HEK293T (cell line): ENCODE data around the gene TRMT1L.

Source experiments
- CTCF ChIA-PET: fragments of 350-600 bp; formaldehyde crosslinking; extraction: SDS; loops from one replicate; lab custom pipeline; 2021; ENCODE audit warnings: antibody characterized with exemption, inconsistent platforms; lab: Yijun Ruan, JAX
- POLR2A ChIA-PET: fragments of 350-600 bp; formaldehyde crosslinking; extraction: SDS; loops from one replicate; lab custom pipeline; 2020; ENCODE audit warnings: antibody characterized with exemption, inconsistent platforms; lab: Yijun Ruan, JAX
- DNase-seq: peaks from one replicate; pipeline ENCODE4 v3.0.0; 2012; ENCODE audit warnings: mixed read lengths; ENCODE audit errors: extremely low spot score
- ARNT ChIP-seq: fragments of 450-650 bp; IDR thresholded peaks from 2 replicates; pipeline ENCODE4 v1.6.1; 2017; ENCODE audit warnings: mild to moderate bottlenecking
- BHLHE40 ChIP-seq: fragments of 450-650 bp; IDR thresholded peaks from 2 replicates; pipeline ENCODE4 v1.6.1; 2016; ENCODE audit warnings: mild to moderate bottlenecking, moderate library complexity, borderline replicate concordance
- CTBP1 ChIP-seq: fragments of 450-650 bp; IDR thresholded peaks from 2 replicates; pipeline ENCODE4 v1.6.1; 2016; ENCODE audit warnings: borderline replicate concordance
- ELF4 ChIP-seq: fragments of 450-650 bp; IDR thresholded peaks from 2 replicates; pipeline ENCODE4 v1.6.1; 2017; ENCODE audit warnings: antibody characterized with exemption
- FOXA1 ChIP-seq: fragments of 450-650 bp; IDR thresholded peaks from 2 replicates; pipeline ENCODE4 v1.6.1; 2016; ENCODE audit warnings: mild to moderate bottlenecking
- FOXK2 ChIP-seq: fragments of 450-650 bp; IDR thresholded peaks from 2 replicates; pipeline ENCODE4 v1.6.1; 2016; ENCODE audit warnings: mild to moderate bottlenecking
- FOXM1 ChIP-seq: fragments of 450-650 bp; IDR thresholded peaks from 2 replicates; pipeline ENCODE4 v1.6.1; 2017; ENCODE audit warnings: mild to moderate bottlenecking, borderline replicate concordance
- HDGF ChIP-seq: fragments of 450-650 bp; IDR thresholded peaks from 2 replicates; pipeline ENCODE4 v1.6.1; 2017; ENCODE audit warnings: antibody characterized with exemption, borderline replicate concordance
- L3MBTL2 ChIP-seq: fragments of 450-650 bp; conservative IDR thresholded peaks from 2 replicates; pipeline ENCODE4 v1.6.1; 2016; ENCODE audit warnings: mild to moderate bottlenecking
- LEF1 ChIP-seq: fragments of 450-650 bp; IDR thresholded peaks from 2 replicates; pipeline ENCODE4 v1.6.1; 2017; ENCODE audit warnings: mild to moderate bottlenecking, borderline replicate concordance
- NFRKB ChIP-seq: fragments of 450-650 bp; IDR thresholded peaks from 2 replicates; pipeline ENCODE4 v1.6.1; 2016; ENCODE audit warnings: mild to moderate bottlenecking, moderate library complexity
- SP1 ChIP-seq: fragments of 450-650 bp; IDR thresholded peaks from 2 replicates; pipeline ENCODE4 v1.6.1; 2017
- SUZ12 ChIP-seq: fragments of 450-650 bp; IDR thresholded peaks from 2 replicates; pipeline ENCODE4 v1.6.1; 2016; ENCODE audit warnings: mild to moderate bottlenecking
- TARDBP ChIP-seq: fragments of 450-650 bp; IDR thresholded peaks from 2 replicates; pipeline ENCODE4 v1.6.1; 2016
- ZNF384 ChIP-seq: fragments of 450-650 bp; IDR thresholded peaks from 2 replicates; pipeline ENCODE4 v1.6.1; 2016
- TF ChIP-seq, protein P1 (sequence below): fragments of 450-650 bp; IDR thresholded peaks from 2 replicates; pipeline ENCODE4 v1.6.1; 2016

The TRMT1L gene

DNA sequence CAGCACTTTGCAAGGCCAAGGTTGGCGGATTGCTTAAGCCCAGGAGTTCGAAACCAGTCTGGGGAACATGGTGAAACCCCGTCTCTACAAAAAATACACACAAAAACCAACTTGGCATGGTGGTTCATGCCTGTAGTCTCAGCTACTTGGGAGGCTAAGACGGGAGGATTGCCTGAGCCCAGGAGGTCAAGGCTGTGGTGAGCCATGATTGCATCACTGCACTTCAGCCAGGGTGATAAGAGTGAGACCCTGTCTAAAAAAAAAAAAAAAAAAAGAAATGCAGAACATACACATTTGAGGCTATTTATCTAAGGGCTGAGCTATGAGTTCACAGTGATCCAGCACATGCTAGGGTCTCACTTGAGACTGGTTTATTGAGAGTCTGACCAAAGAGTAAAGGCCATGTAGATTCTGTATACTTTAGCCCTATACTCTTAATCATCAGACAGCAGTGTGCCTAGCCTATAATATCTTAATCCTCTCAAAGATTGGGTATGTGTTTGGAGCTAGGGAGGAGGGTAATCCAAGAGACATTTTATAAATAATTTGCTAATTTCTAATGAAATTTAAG is 87.5 kb downstream of the TRMT1L start:
- no peak for DNase-seq
- ChIA-PET CTCF (interaction anchor here (1.2 kb wide), 1 partner anchor 14 kb away, joined by 4 read pairs; no protein-coding TSS in a partner anchor), POLR2A (no interaction called here)

GRCh38 chr1:185068341-185068740 is 88.4 kb downstream of the TRMT1L start:
- TF ChIP-seq CTBP1, result no peak
- TF ChIP-seq FOXA1, result no peak
- no peak for TF ChIP-seq LEF1
- TF ChIP-seq SP1, result no peak
- TF ChIP-seq ZNF384, result no peak
- TF ChIP-seq TARDBP, result no peak
- CTCF ChIA-PET, result interaction anchor here (1.2 kb wide), 1 partner anchor 13 kb away, joined by 4 read pairs; no protein-coding TSS in a partner anchor
- DNase-seq, result no peak
- POLR2A ChIA-PET, result no interaction called here

More for the DNA sequence above, 87.5 kb downstream of the TRMT1L start:
- TF ChIP-seq LEF1 (no peak), HDGF (no peak), FOXA1 (no peak), ARNT (no peak), NFRKB (no peak), L3MBTL2 (no peak), TARDBP (no peak), BHLHE40 (no peak), SP1 (no peak), FOXK2 (no peak), SUZ12 (no peak), CTBP1 (no peak), FOXM1 (no peak), ELF4 (no peak)
- TF ChIP-seq, protein P1, sequence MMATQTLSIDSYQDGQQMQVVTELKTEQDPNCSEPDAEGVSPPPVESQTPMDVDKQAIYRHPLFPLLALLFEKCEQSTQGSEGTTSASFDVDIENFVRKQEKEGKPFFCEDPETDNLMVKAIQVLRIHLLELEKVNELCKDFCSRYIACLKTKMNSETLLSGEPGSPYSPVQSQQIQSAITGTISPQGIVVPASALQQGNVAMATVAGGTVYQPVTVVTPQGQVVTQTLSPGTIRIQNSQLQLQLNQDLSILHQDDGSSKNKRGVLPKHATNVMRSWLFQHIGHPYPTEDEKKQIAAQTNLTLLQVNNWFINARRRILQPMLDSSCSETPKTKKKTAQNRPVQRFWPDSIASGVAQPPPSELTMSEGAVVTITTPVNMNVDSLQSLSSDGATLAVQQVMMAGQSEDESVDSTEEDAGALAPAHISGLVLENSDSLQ, result no peak
